ENCODE data around the gene TMEM41A. TPM values are rescaled to one million over a fixed set of nuclear protein-coding genes. Genes with fewer than 3 reads are reported as not detected.
"Not testable (repeated sequence)": the region's sequence is repeated elsewhere in the genome, so short reads cannot be mapped to it uniquely, and the experiment has no call there.

The TMEM41A gene
- polyA plus RNA-seq, 1 donor (not counting 4 experiments of a cell fraction or from before 2014, with no cell fraction given) = 31.9 TPM

- H3K36me3 ChIP-seq (ENCODE audit: control insufficient read depth in 2 of 2, extremely low read depth in 1 of 2, insufficient read depth in 2 of 2, low read length in 2 of 2) = no peaks in the 10 kb centered on the region
- no peak overlapping the region for H2AFZ ChIP-seq (ENCODE audit: control insufficient read depth, low read length)
- no peak overlapping the region for H3K4me3 ChIP-seq (ENCODE audit: control insufficient read depth in 2 of 3, extremely low read depth in 1 of 3, insufficient read depth in 2 of 3, low read depth in 1 of 3, low read length in 3 of 3)
- H3K9me3 ChIP-seq (ENCODE audit: control insufficient read depth, low read depth, low read length) = no peaks in the 10 kb centered on the region
- TF ChIP-seq CTCF (optimal IDR thresholded peaks at IDR 0.05 in 1 of 3, IDR thresholded peaks at IDR 0.05 in 1 of 3, conservative IDR thresholded peaks at IDR 0.05 in 1 of 3; ENCODE audit: extremely low read depth in 1 of 3, insufficient read depth in 2 of 3, low read length in 3 of 3) (no peak), EZH2 (IDR thresholded peaks at IDR 0.05; ENCODE audit: low read length) (no peak)
- no peak overlapping the region for H3K9ac ChIP-seq (ENCODE audit: control insufficient read depth, extremely low read depth, insufficient read depth, low read length)
- no peak overlapping the region for H3K27ac ChIP-seq (ENCODE audit: control insufficient read depth, insufficient read depth, low read length)
- no peaks in the 10 kb centered on the region for H3K79me2 ChIP-seq (ENCODE audit: control insufficient read depth, insufficient read depth, low read length)
- no peaks in the 10 kb centered on the region for H3K27me3 ChIP-seq (ENCODE audit: control insufficient read depth, extremely low read depth, insufficient read depth, low read length)
- DNase-seq (ENCODE audit: low read depth, low spot score) (no peak), FAIRE-seq (no peak)
- dilution Hi-C loops (cut with MboI; ENCODE audit: extremely low pct_ligation_motif_present, low sequenced_read_pairs) = no loop called here
- no peaks in the 10 kb centered on the region for H3K9me1 ChIP-seq (ENCODE audit: control insufficient read depth, extremely low read depth, insufficient read depth, low read length)
- H3K4me1 ChIP-seq (ENCODE audit: control insufficient read depth, extremely low read depth, insufficient read depth, low read length) = no peaks in the 10 kb centered on the region
- H3K4me2 ChIP-seq (ENCODE audit: control insufficient read depth, extremely low read depth, insufficient read depth, low read depth, low read length) = no peak overlapping the region
- H4K20me1 ChIP-seq (ENCODE audit: control insufficient read depth, extremely low read depth, insufficient read depth, low read length) = no peaks in the 10 kb centered on the region
Measured at GRCh38 chr3:185457376-185457775, 41.5 kb downstream of the TMEM41A start.

GRCh38 chr3:185451432-185451831, 47.4 kb downstream of the TMEM41A start:
- DNase-seq (ENCODE audit: low read depth, low spot score); H3K79me2 ChIP-seq (ENCODE audit: control insufficient read depth, insufficient read depth, low read length); H3K27ac ChIP-seq (ENCODE audit: control insufficient read depth, insufficient read depth, low read length); H3K4me1 ChIP-seq (ENCODE audit: control insufficient read depth, extremely low read depth, insufficient read depth, low read length); H3K9me3 ChIP-seq (ENCODE audit: control insufficient read depth, low read depth, low read length); dilution Hi-C loops (cut with MboI; ENCODE audit: extremely low pct_ligation_motif_present, low sequenced_read_pairs); H3K4me2 ChIP-seq (ENCODE audit: control insufficient read depth, extremely low read depth, insufficient read depth, low read depth, low read length); H3K9me1 ChIP-seq (ENCODE audit: control insufficient read depth, extremely low read depth, insufficient read depth, low read length); H3K4me3 ChIP-seq (ENCODE audit: control insufficient read depth in 2 of 3, extremely low read depth in 1 of 3, insufficient read depth in 2 of 3, low read depth in 1 of 3, low read length in 3 of 3); H3K9ac ChIP-seq (ENCODE audit: control insufficient read depth, extremely low read depth, insufficient read depth, low read length); H3K27me3 ChIP-seq (ENCODE audit: control insufficient read depth, extremely low read depth, insufficient read depth, low read length); H2AFZ ChIP-seq (ENCODE audit: control insufficient read depth, low read length); H4K20me1 ChIP-seq (ENCODE audit: control insufficient read depth, extremely low read depth, insufficient read depth, low read length); FAIRE-seq; H3K36me3 ChIP-seq (ENCODE audit: control insufficient read depth in 2 of 2, extremely low read depth in 1 of 2, insufficient read depth in 2 of 2, low read length in 2 of 2): not testable (repeated sequence)

GRCh38 chr3:185448107-185448506, 50.7 kb downstream of the TMEM41A start:
- no peaks in the 10 kb centered on the region for H3K9me3 ChIP-seq (ENCODE audit: control insufficient read depth, low read depth, low read length)
- no peaks in the 10 kb centered on the region for H3K36me3 ChIP-seq (ENCODE audit: control insufficient read depth in 2 of 2, extremely low read depth in 1 of 2, insufficient read depth in 2 of 2, low read length in 2 of 2)
- H3K4me1 ChIP-seq (ENCODE audit: control insufficient read depth, extremely low read depth, insufficient read depth, low read length) = no peaks in the 10 kb centered on the region
- TF ChIP-seq CTCF (optimal IDR thresholded peaks at IDR 0.05 in 1 of 3, IDR thresholded peaks at IDR 0.05 in 1 of 3, conservative IDR thresholded peaks at IDR 0.05 in 1 of 3; ENCODE audit: extremely low read depth in 1 of 3, insufficient read depth in 2 of 3, low read length in 3 of 3) = no peak
- no peak for TF ChIP-seq EZH2 (IDR thresholded peaks at IDR 0.05; ENCODE audit: low read length)
- H3K27ac ChIP-seq (ENCODE audit: control insufficient read depth, insufficient read depth, low read length) = no peak overlapping the region
- no peak for DNase-seq (ENCODE audit: low read depth, low spot score)
- no peak overlapping the region for H3K4me3 ChIP-seq (ENCODE audit: control insufficient read depth in 2 of 3, extremely low read depth in 1 of 3, insufficient read depth in 2 of 3, low read depth in 1 of 3, low read length in 3 of 3)
- dilution Hi-C loops (cut with MboI; ENCODE audit: extremely low pct_ligation_motif_present, low sequenced_read_pairs) = no loop called here
- H3K27me3 ChIP-seq (ENCODE audit: control insufficient read depth, extremely low read depth, insufficient read depth, low read length) = no peaks in the 10 kb centered on the region
- no peak for FAIRE-seq
- H3K9me1 ChIP-seq (ENCODE audit: control insufficient read depth, extremely low read depth, insufficient read depth, low read length) = no peaks in the 10 kb centered on the region
- no peaks in the 10 kb centered on the region for H3K79me2 ChIP-seq (ENCODE audit: control insufficient read depth, insufficient read depth, low read length)
- H4K20me1 ChIP-seq (ENCODE audit: control insufficient read depth, extremely low read depth, insufficient read depth, low read length) = no peaks in the 10 kb centered on the region
- no peak overlapping the region for H2AFZ ChIP-seq (ENCODE audit: control insufficient read depth, low read length)
- H3K4me2 ChIP-seq (ENCODE audit: control insufficient read depth, extremely low read depth, insufficient read depth, low read depth, low read length) = no peak overlapping the region
- H3K9ac ChIP-seq (ENCODE audit: control insufficient read depth, extremely low read depth, insufficient read depth, low read length) = no peak overlapping the region

All from keratinocyte (primary cell).